ENCODE data around the gene BACE1-AS.

- TF ChIP-seq CTCF (IDR thresholded peaks at IDR 0.05; ENCODE audit: poor library complexity) (no peak), EZH2 (IDR thresholded peaks at IDR 0.05; ENCODE audit: borderline replicate concordance) (no peak), EZH2phosphoT487 (IDR thresholded peaks at IDR 0.05; ENCODE audit: low read depth, severe bottlenecking, unreplicated experiment) (no peak)
Observed at GRCh38 chr11:117281869-117282268, 9.3 kb upstream of the BACE1-AS start.
